Gastrocnemius medialis (tissue), 4 donors: Measurements from ENCODE around the gene IL12RB2. TPM values are rescaled to one million over a fixed set of nuclear protein-coding genes. Genes with fewer than 3 reads are reported as not detected.
"Not testable (repeated sequence)": the region's sequence is repeated elsewhere in the genome, so short reads cannot be mapped to it uniquely, and the experiment has no call there.

Experiments
- ATAC-seq, 2 donors: fragments of 150-250 bp; one replicate each; pipeline ENCODE4 v1.9.1; 2016
- DNase-seq, 2 donors: peaks; one replicate each; pipeline ENCODE4 v3.0.0-alpha.2; 2019
- H3K27ac ChIP-seq, 4 donors: fragments of 200-600 bp; sonication (generic); 1 replicate in 1 of 4; 2 replicates in 3 of 4; pipeline ENCODE4 v1.5.1; 2016 to 2018; ENCODE audit warnings: mild to moderate bottlenecking in 2 of 4, moderate library complexity in 1 of 4
- H3K27me3 ChIP-seq, 3 donors: fragments of 200-600 bp; sonication (generic) in 2 of 3; 1 replicate in 1 of 3; 2 replicates in 2 of 3; pipeline versions ENCODE4 v1.5.1 to v1.6.0; 2016 to 2019; ENCODE audit warnings: mild to moderate bottlenecking in 1 of 3, moderate library complexity in 1 of 3
- H3K36me3 ChIP-seq, 2 donors: fragments of 200-600 bp; sonication (generic) in 1 of 2; one replicate each; pipeline ENCODE4 v1.5.1; 2017 to 2018
- H3K4me1 ChIP-seq, 2 donors: fragments of 200-600 bp; sonication (generic) in 1 of 2; one replicate each; pipeline ENCODE4 v1.5.1; 2016 to 2017; ENCODE audit warnings: mild to moderate bottlenecking in 2 of 2
- H3K4me3 ChIP-seq, 4 donors: fragments of 200-600 bp; sonication (generic) in 3 of 4; 1 replicate in 1 of 4; 2 replicates in 3 of 4; pipeline ENCODE4 v1.5.1; 2016 to 2019; ENCODE audit warnings: mild to moderate bottlenecking in 2 of 4
- H3K9me3 ChIP-seq, 3 donors: fragments of 200-600 bp; sonication (generic) in 2 of 3; 1 replicate in 1 of 3; 2 replicates in 2 of 3; pipeline ENCODE4 v1.5.1; 2016 to 2019
- CTCF ChIP-seq, 5 experiments: fragments of 450-650 bp in 3 of 5; fragments of 200-600 bp in 2 of 5; sonication (generic) in 2 of 5; IDR thresholded peaks in 4 of 5; conservative IDR thresholded peaks in 1 of 5; 1 replicate in 4 of 5; 2 replicates in 1 of 5; pipeline ENCODE4 v1.5.1; 2016 to 2019; ENCODE audit warnings: antibody characterized with exemption in 5 of 5, mild to moderate bottlenecking in 3 of 5, moderate library complexity in 3 of 5
- POLR2A ChIP-seq, 2 donors: fragments of 450-650 bp; IDR thresholded peaks; one replicate each; pipeline ENCODE4 v1.6.1; 2017; ENCODE audit warnings: antibody characterized with exemption in 2 of 2, mild to moderate bottlenecking in 2 of 2, moderate library complexity in 2 of 2
- in situ Hi-C, 4 donors: fragments of 200-750 bp; cut with MboI; loops; one replicate each; pipeline versions ENCODE4 v1.15.0 to v1.8.0; 2017; ENCODE audit warnings: low sequenced_read_pairs in 4 of 4
- intact Hi-C: fragments of 100-400 bp; cut with DNase I; formaldehyde crosslinking; loops from one replicate; pipeline ENCODE4 v1.15.1; 2023; ENCODE audit warnings: low total_unique reads
- total RNA-seq, 4 donors: library from RNA; depleted of rRNA; stranded (reverse); fragments of >200 nt; gene quantifications; one replicate each; pipeline versions ENCODE4 v1.1.0 to v1.2.3, GENCODE V29; 2016

Gene IL12RB2
- total RNA-seq, 4 donors from 2014 or later = 3.2 to 14.0 (median 9.2) TPM

GRCh38 chr1:67394548-67394947 lies 86.9 kb downstream of the IL12RB2 start:
- peak overlapping the region; percentile 86 to 96 (median 90) for H3K27ac ChIP-seq
- DNase-seq (peak; percentile 76 to 85), ATAC-seq (peak; percentile 74 to 75)
- intact Hi-C loops = no loop called here
- no peaks in the 10 kb centered on the region for H3K27me3 ChIP-seq
- peak; percentile 18 to 42 for TF ChIP-seq POLR2A (IDR thresholded peaks at IDR 0.05)
- no peak for TF ChIP-seq CTCF (IDR thresholded peaks at IDR 0.05 in 4 of 5, conservative IDR thresholded peaks at IDR 0.05 in 1 of 5)
- peaks cover 0 to 12% of the 10 kb centered on the region in 2 donors for H3K36me3 ChIP-seq
- no peak overlapping the region for H3K4me3 ChIP-seq
- in situ Hi-C loops = no loop called here
- peaks cover 25 to 50% of the 10 kb centered on the region in 2 donors for H3K4me1 ChIP-seq
- H3K9me3 ChIP-seq = no peaks in the 10 kb centered on the region

- Histone ChIP-seq H3K4me3 (no peak overlapping the region), H3K36me3 (peaks cover 0 to 16% of the 10 kb centered on the region in 2 donors), H3K4me1 (peaks cover 7 to 25% of the 10 kb centered on the region in 2 donors), H3K27me3 (no peaks in the 10 kb centered on the region), H3K9me3 (no peaks in the 10 kb centered on the region), H3K27ac (peak overlapping the region; percentile 86 to 96 (median 90))
- intact Hi-C loops = no loop called here
- ATAC-seq (peak in 1 of 2 donors; percentile 1), DNase-seq (no peak)
- TF ChIP-seq POLR2A (IDR thresholded peaks at IDR 0.05) (no peak), CTCF (IDR thresholded peaks at IDR 0.05 in 4 of 5, conservative IDR thresholded peaks at IDR 0.05 in 1 of 5) (no peak)
- in situ Hi-C loops = no loop called here
These were observed 91.7 kb downstream of the IL12RB2 start for GRCh38 chr1:67399199-67399993.

- TF ChIP-seq POLR2A (IDR thresholded peaks at IDR 0.05) = peak in 1 of 2 donors; percentile 38
- H3K4me3 ChIP-seq, intact Hi-C loops, in situ Hi-C loops, H3K9me3 ChIP-seq, H3K27me3 ChIP-seq: not testable (repeated sequence)
- ATAC-seq = peak; percentile 63 to 75
- H3K36me3 ChIP-seq = peaks cover 0 to 21% of the 10 kb centered on the region in 2 donors
- peak overlapping the region; percentile 86 to 96 (median 90) for H3K27ac ChIP-seq
- DNase-seq = peak; percentile 78 to 93
- peaks cover 2 to 31% of the 10 kb centered on the region in 2 donors for H3K4me1 ChIP-seq
These were observed 92.5 kb downstream of the IL12RB2 start for GRCh38 chr1:67400029-67400786.

- in situ Hi-C loops = no loop called here
- intact Hi-C loops = no loop called here
- Histone ChIP-seq H3K27ac (peak overlapping the region; percentile 86 to 96 (median 88)), H3K27me3 (no peaks in the 10 kb centered on the region), H3K9me3 (no peaks in the 10 kb centered on the region), H3K4me3 (no peak overlapping the region), H3K36me3 (peaks cover 0 to 10% of the 10 kb centered on the region in 2 donors), H3K4me1 (peaks cover 4 to 39% of the 10 kb centered on the region in 2 donors)
- no peak for ATAC-seq
- DNase-seq = no peak
- TF ChIP-seq POLR2A (IDR thresholded peaks at IDR 0.05) = no peak
- no peak for TF ChIP-seq CTCF (IDR thresholded peaks at IDR 0.05 in 4 of 5, conservative IDR thresholded peaks at IDR 0.05 in 1 of 5)
These were observed 93.8 kb downstream of the IL12RB2 start for GRCh38 chr1:67401443-67401842.

GRCh38 chr1:67404212-67404620 lies 96.5 kb downstream of the IL12RB2 start:
- peaks cover 4 to 30% of the 10 kb centered on the region in 2 donors for H3K4me1 ChIP-seq
- DNase-seq = no peak
- ATAC-seq = no peak
- no peaks in the 10 kb centered on the region for H3K9me3 ChIP-seq
- no peaks in the 10 kb centered on the region for H3K27me3 ChIP-seq
- H3K27ac ChIP-seq = peak overlapping the region; percentile 55 to 76 (median 70)
- no peak for TF ChIP-seq CTCF (IDR thresholded peaks at IDR 0.05 in 4 of 5, conservative IDR thresholded peaks at IDR 0.05 in 1 of 5)
- no peak for TF ChIP-seq POLR2A (IDR thresholded peaks at IDR 0.05)
- peaks cover 0 to 9% of the 10 kb centered on the region in 2 donors for H3K36me3 ChIP-seq
- intact Hi-C loops (no loop called here), in situ Hi-C loops (no loop called here)
- no peak overlapping the region for H3K4me3 ChIP-seq
